Hepatocyte (in vitro differentiated cells): ENCODE results near the gene RIBC2. TPM values are rescaled to one million over a fixed set of nuclear protein-coding genes. Genes with fewer than 3 reads are reported as not detected.
A peak's percentile ranks its signal among the peaks of the same experiment; 100 is the strongest.

Experiments used
- DNase-seq: peaks from one replicate; pipeline ENCODE4 v3.0.0-alpha.2; 2016; ENCODE audit warnings: low spot score
- H2AFZ ChIP-seq: fragments of 200-600 bp; sonication (generic); 2 replicates; pipeline ENCODE4 v1.6.0; 2016; ENCODE audit warnings: antibody characterized with exemption, mild to moderate bottlenecking
- H3K27ac ChIP-seq: fragments of 200-600 bp; sonication (generic); 2 replicates; pipeline ENCODE4 v1.5.1; 2016; ENCODE audit warnings: mild to moderate bottlenecking
- H3K27me3 ChIP-seq: fragments of 200-600 bp; sonication (generic); 2 replicates; pipeline ENCODE4 v1.6.1; 2016
- H3K36me3 ChIP-seq: fragments of 200-600 bp; sonication (generic); replicated peaks from 2 replicates; pipeline ENCODE4 v1.5.1; 2016; ENCODE audit warnings: low read depth; ENCODE audit not compliant: insufficient read depth
- H3K4me1 ChIP-seq: fragments of 200-600 bp; sonication (generic); 2 replicates; pipeline ENCODE4 v1.5.1; 2016; ENCODE audit warnings: mild to moderate bottlenecking, moderate library complexity; ENCODE audit not compliant: insufficient read depth
- H3K4me2 ChIP-seq: fragments of 200-600 bp; sonication (generic); 2 replicates; pipeline ENCODE4 v1.6.0; 2016
- H3K4me3 ChIP-seq: fragments of 200-600 bp; sonication (generic); 2 replicates; pipeline ENCODE4 v1.5.1; 2016; ENCODE audit warnings: mild to moderate bottlenecking
- H3K79me2 ChIP-seq: fragments of 200-600 bp; sonication (generic); 2 replicates; pipeline ENCODE4 v1.6.0; 2017; ENCODE audit warnings: mild to moderate bottlenecking
- H3K9me2 ChIP-seq: fragments of 200-600 bp; sonication (generic); replicated peaks from 2 replicates; pipeline ENCODE4 v1.6.0; 2017; ENCODE audit warnings: mild to moderate bottlenecking; ENCODE audit not compliant: insufficient read depth
- H3K9me3 ChIP-seq: fragments of 200-600 bp; sonication (generic); 2 replicates; pipeline ENCODE4 v1.5.1; 2016; ENCODE audit warnings: low read depth, mild to moderate bottlenecking
- H4K20me1 ChIP-seq: fragments of 200-600 bp; sonication (generic); 2 replicates; pipeline ENCODE4 v1.6.0; 2016; ENCODE audit warnings: mild to moderate bottlenecking; ENCODE audit not compliant: insufficient read depth, poor library complexity, severe bottlenecking
- CTCF ChIP-seq: fragments of 200-600 bp; sonication (generic); IDR thresholded peaks from 2 replicates; pipeline ENCODE4 v1.5.1; 2016; ENCODE audit warnings: antibody characterized with exemption, mild to moderate bottlenecking; ENCODE audit not compliant: poor library complexity
- EZH2 ChIP-seq: fragments of 200-600 bp; sonication (generic); IDR thresholded peaks from 2 replicates; pipeline ENCODE4 v1.6.1; 2016; ENCODE audit warnings: antibody characterized with exemption, mild to moderate bottlenecking, borderline replicate concordance
- EZH2phosphoT487 ChIP-seq: fragments of 200-600 bp; sonication (generic); IDR thresholded peaks from one replicate; pipeline ENCODE4 v1.6.1; 2018; ENCODE audit warnings: antibody characterized with exemption, mild to moderate bottlenecking, low read depth, moderate library complexity; ENCODE audit not compliant: unreplicated experiment, severe bottlenecking
- WGBS: methylation state at CpG from one replicate; pipeline ENCODE4 v1.1.6; 2016; ENCODE audit warnings: low lambda C conversion rate; ENCODE audit errors: missing lambda C conversion rate; 5-methylcytosine and 5-hydroxymethylcytosine counted together
- polyA plus RNA-seq: library from polyadenylated mRNA; unstranded; fragments of >200 nt; fragmentation: Nextera tagmentation; extraction: Ambion mirVana; gene quantifications from 2 replicates; pipeline ENCODE4 v1.2.1, GENCODE V29; 2016
- total RNA-seq: library from RNA; depleted of rRNA; stranded (reverse); fragments of >200 nt; gene quantifications from 2 replicates; pipeline ENCODE4 v1.2.3, GENCODE V29; 2014

Gene RIBC2
- total and polyA plus RNA-seq, 2 experiments from 2014 or later: 0.50 to 0.56 TPM

GRCh38 chr22:45429981-45430775 lies 16.7 kb downstream of the RIBC2 start:
- Histone ChIP-seq H3K4me1 (peaks cover under 1% of the 10 kb centered on the region), H3K27me3 (no peaks in the 10 kb centered on the region), H3K9me2 (no peaks in the 10 kb centered on the region), H3K4me2 (no peak overlapping the region), H4K20me1 (no peaks in the 10 kb centered on the region), H3K36me3 (no peaks in the 10 kb centered on the region), H3K79me2 (no peaks in the 10 kb centered on the region), H3K27ac (no peak overlapping the region), H3K4me3 (no peak overlapping the region), H2AFZ (no peak overlapping the region), H3K9me3 (no peaks in the 10 kb centered on the region)
- peak; percentile 4 for DNase-seq
- TF ChIP-seq EZH2 (no peak), CTCF (no peak), EZH2phosphoT487 (no peak)
- WGBS: 92% methylated on average over 18 of the region's 18 CpGs

- Histone ChIP-seq H3K79me2 (no peaks in the 10 kb centered on the region), H3K4me2 (no peak overlapping the region), H3K9me3 (no peaks in the 10 kb centered on the region), H3K4me3 (no peak overlapping the region), H3K4me1 (peaks cover 6% of the 10 kb centered on the region), H3K9me2 (no peaks in the 10 kb centered on the region), H3K36me3 (no peaks in the 10 kb centered on the region), H2AFZ (no peak overlapping the region), H3K27ac (no peak overlapping the region), H3K27me3 (no peaks in the 10 kb centered on the region), H4K20me1 (no peaks in the 10 kb centered on the region)
- 90% methylated on average over 14 of the region's 19 CpGs for WGBS
- TF ChIP-seq CTCF: no peak
- TF ChIP-seq EZH2: no peak
- no peak for TF ChIP-seq EZH2phosphoT487
- DNase-seq: no peak
Measured at GRCh38 chr22:45430871-45431270, 17.4 kb downstream of the RIBC2 start.

GRCh38 chr22:45434981-45435380 lies 21.5 kb downstream of the RIBC2 start:
- DNase-seq: no peak
- no peak overlapping the region for H3K4me3 ChIP-seq
- H3K79me2 ChIP-seq: no peaks in the 10 kb centered on the region
- H3K4me1 ChIP-seq: peaks cover 7% of the 10 kb centered on the region
- H3K36me3 ChIP-seq: no peaks in the 10 kb centered on the region
- no peaks in the 10 kb centered on the region for H3K9me2 ChIP-seq
- peak overlapping the region; percentile 20 for H2AFZ ChIP-seq
- no peak overlapping the region for H3K4me2 ChIP-seq
- H4K20me1 ChIP-seq: no peaks in the 10 kb centered on the region
- no peaks in the 10 kb centered on the region for H3K27me3 ChIP-seq
- 99% methylated on average over 6 of the region's 6 CpGs for WGBS
- peak overlapping the region; percentile 54 for H3K27ac ChIP-seq
- TF ChIP-seq CTCF: no peak
- TF ChIP-seq EZH2: no peak
- TF ChIP-seq EZH2phosphoT487: no peak
- no peaks in the 10 kb centered on the region for H3K9me3 ChIP-seq
